Measurements from ENCODE around the gene SRBD1. TPM values are rescaled to one million over a fixed set of nuclear protein-coding genes. Genes with fewer than 3 reads are reported as not detected.
A peak's percentile ranks its signal among the peaks of the same experiment; 100 is the strongest.

The SRBD1 gene
- total and polyA plus RNA-seq, 2 of the 8 experiments (the other 6 are each of a cell fraction or from before 2014, with no cell fraction given), result 4.6 to 20.0 TPM

DNA sequence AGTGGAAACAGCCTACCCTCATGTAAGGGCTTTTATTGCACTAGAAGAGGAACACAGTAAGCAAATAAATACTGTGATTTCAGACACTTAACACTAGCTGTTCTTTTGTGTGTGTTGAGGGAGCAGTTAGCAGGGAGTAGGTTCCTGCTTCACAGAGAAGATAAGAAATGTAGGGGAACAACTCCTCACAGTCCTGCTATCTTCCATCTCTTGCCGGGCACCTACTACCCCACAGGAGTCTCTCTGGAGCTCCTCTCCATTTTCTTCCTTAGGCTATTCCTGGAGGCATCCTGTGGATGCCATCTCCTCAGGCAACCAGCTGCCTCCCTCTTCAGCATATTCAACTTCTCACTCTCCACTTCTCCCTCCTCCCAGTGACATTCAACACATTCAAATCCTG lies 145.0 kb downstream of the SRBD1 start:
- H4K8ac ChIP-seq (ENCODE audit: extremely low read depth, insufficient read depth, low read length), result no peak overlapping the region
- no peaks in the 10 kb centered on the region; a peak in 2 of 8 replicates for H3K36me3 ChIP-seq (ENCODE audit: control insufficient read depth in 2 of 4, insufficient read depth in 4 of 4, low read length in 3 of 4)
- H4K5ac ChIP-seq (ENCODE audit: insufficient read length, low read depth, low read length), result no peak overlapping the region
- H3K4me3 ChIP-seq (ENCODE audit: extremely low read depth in 1 of 4, insufficient read depth in 2 of 4, low read depth in 3 of 4, low read length in 4 of 4), result 0 out of 8 replicates have a peak overlapping the region, but pooled peaks of 1 of the 4 experiments have one; percentile 21
- 0 out of 2 replicates have a peak overlapping the region, but pooled peaks have one; percentile 14 for H2AK5ac ChIP-seq (ENCODE audit: low read depth, low read length)
- peak overlapping the region; percentile 47 to 52; a peak in 3 of 4 replicates for H3K4me2 ChIP-seq (ENCODE audit: insufficient read depth in 1 of 2, low read depth in 2 of 2, low read length in 2 of 2)
- FAIRE-seq (no peak), DNase-seq (ENCODE audit: low read depth in 1 of 2, low spot score in 2 of 2) (no peak)
- no peaks in the 10 kb centered on the region for H3K79me2 ChIP-seq (ENCODE audit: control insufficient read depth in 1 of 2, insufficient read depth in 2 of 2, low read length in 2 of 2)
- ChIA-PET POLR2A (ENCODE audit: partially characterized antibody) (no interaction called here), CTCF (ENCODE audit: partially characterized antibody) (interaction anchor here (0.6 kb wide), 1 partner anchor 23 kb away, joined by 3 read pairs; no protein-coding TSS in a partner anchor)
- H3K4me1 ChIP-seq (replicated peaks in 1 of 4; ENCODE audit: control insufficient read depth in 3 of 4, insufficient read depth in 4 of 4, low read length in 3 of 4), result peaks cover 3 to 26% (median 13%) of the 10 kb centered on the region in 4 experiments; a peak in 6 of 7 replicates
- no peak overlapping the region for H2BK20ac ChIP-seq (ENCODE audit: low read length)
- no peak overlapping the region for H4K91ac ChIP-seq (replicated peaks; ENCODE audit: insufficient read length, low read length)
- H3K27ac ChIP-seq (ENCODE audit: low read depth, low read length), result no peak overlapping the region
- H2BK15ac ChIP-seq (ENCODE audit: low read length), result no peak overlapping the region
- H3K9me3 ChIP-seq (ENCODE audit: insufficient read depth in 2 of 2, low read depth in 1 of 2, low read length in 1 of 2), result no peaks in the 10 kb centered on the region
- no peak overlapping the region for H2AFZ ChIP-seq (ENCODE audit: low read length)
- H3K23ac ChIP-seq (ENCODE audit: insufficient read length), result no peak overlapping the region
- TF ChIP-seq EP300 (IDR thresholded peaks at IDR 0.05; ENCODE audit: borderline replicate concordance in 1 of 2, low read depth in 2 of 2, low read length in 2 of 2) (no peak), YY1 (IDR thresholded peaks at IDR 0.05; ENCODE audit: low read depth, low read length) (0 out of 2 replicates have a peak, but pooled peaks have one; percentile 35), TEAD4 (IDR thresholded peaks at IDR 0.05; ENCODE audit: low read depth, low read length) (no peak), POU5F1 (IDR thresholded peaks at IDR 0.05; ENCODE audit: low read depth, low read length) (no peak), ZNF274 (IDR thresholded peaks at IDR 0.05; ENCODE audit: borderline replicate concordance, extremely low read depth, low read length) (no peak), TCF12 (IDR thresholded peaks at IDR 0.05; ENCODE audit: low read depth, low read length) (0 out of 2 replicates have a peak, but pooled peaks have one; percentile 10), KDM1A (IDR thresholded peaks at IDR 0.05; ENCODE audit: borderline replicate concordance, low read length) (no peak)
- H2BK120ac ChIP-seq (replicated peaks; ENCODE audit: low read depth, low read length), result peak overlapping the region; percentile 94
- no peak overlapping the region for H3K4ac ChIP-seq (replicated peaks; ENCODE audit: insufficient read length, low read depth, low read length)
- no peak overlapping the region; the same call in 1 of the 2 replicates for H2BK12ac ChIP-seq (ENCODE audit: low read depth, low read length)
- no peak overlapping the region for H3K14ac ChIP-seq (ENCODE audit: insufficient read length)
- H3K27me3 ChIP-seq (replicated peaks in 1 of 4; ENCODE audit: control insufficient read depth in 3 of 4, extremely low read depth in 1 of 4, insufficient read depth in 3 of 4, low read length in 3 of 4), result no peaks in the 10 kb centered on the region
- no peak overlapping the region for H3K56ac ChIP-seq (replicated peaks; ENCODE audit: insufficient read length, low read depth, low read length)
- H3K23me2 ChIP-seq (ENCODE audit: low read depth, low read length), result no peaks in the 10 kb centered on the region
- H2BK5ac ChIP-seq (ENCODE audit: low read depth, low read length), result peak overlapping the region; percentile 29; the same call in 1 of the 2 replicates
- no peaks in the 10 kb centered on the region for H3K79me1 ChIP-seq (ENCODE audit: low read depth, low read length)
- H4K20me1 ChIP-seq (replicated peaks in 1 of 2; ENCODE audit: control insufficient read depth in 1 of 2, insufficient read depth in 2 of 2, low read length in 2 of 2), result no peaks in the 10 kb centered on the region
- no peak overlapping the region for H3K9ac ChIP-seq (replicated peaks in 1 of 4; ENCODE audit: extremely low read depth in 1 of 4, low read depth in 3 of 4, low read length in 3 of 4)
- WGBS, 2 experiments (ENCODE audit: extremely low coverage in 1 of 2, insufficient coverage in 1 of 2, insufficient read length in 1 of 2, insufficient replicate concordance in 2 of 2, low coverage in 1 of 2, low lambda C conversion rate in 2 of 2, missing lambda C conversion rate in 1 of 2), result 46% methylated on average over 1 of the region's 1 CpG; no CpG with 5 or more reads in 1 of the 2 experiments
- H3K18ac ChIP-seq (ENCODE audit: extremely low read depth, low read length), result peak overlapping the region; percentile 54; the same call in 1 of the 2 replicates

Data from H1 (cell line).